Stimulated activated CD8-positive, alpha-beta memory T cell treated with anti-CD3 and anti-CD28 coated beads, Interleukin-15, amount 100 ng/mL, for 48 hours (primary cell): Measurements from ENCODE around the gene SLC6A19.

Experiments used
- DNase-seq, 2 donors: peaks; one replicate each; pipeline ENCODE4 v3.0.0-alpha.2; 2020; ENCODE audit warnings: low read depth in 2 of 2

SLC6A19 gene

DNA sequence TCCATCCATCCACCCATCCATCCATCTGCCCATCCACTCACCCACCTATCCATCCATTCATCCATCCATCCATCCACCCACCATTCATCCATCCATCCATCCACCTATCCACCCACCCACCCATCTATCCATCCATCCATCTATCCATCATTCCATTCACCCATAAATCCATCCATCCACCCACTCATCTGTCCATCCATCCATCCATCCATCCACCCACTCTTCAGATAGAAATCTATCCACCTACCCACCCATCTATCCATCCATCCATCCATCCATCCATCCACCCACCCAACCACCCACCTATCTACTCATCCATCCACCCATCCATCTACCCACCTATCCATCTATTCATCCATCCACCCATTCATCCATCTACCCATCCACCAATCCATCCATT lies 35.0 kb upstream of the SLC6A19 start:
- DNase-seq, result no peak

DNA sequence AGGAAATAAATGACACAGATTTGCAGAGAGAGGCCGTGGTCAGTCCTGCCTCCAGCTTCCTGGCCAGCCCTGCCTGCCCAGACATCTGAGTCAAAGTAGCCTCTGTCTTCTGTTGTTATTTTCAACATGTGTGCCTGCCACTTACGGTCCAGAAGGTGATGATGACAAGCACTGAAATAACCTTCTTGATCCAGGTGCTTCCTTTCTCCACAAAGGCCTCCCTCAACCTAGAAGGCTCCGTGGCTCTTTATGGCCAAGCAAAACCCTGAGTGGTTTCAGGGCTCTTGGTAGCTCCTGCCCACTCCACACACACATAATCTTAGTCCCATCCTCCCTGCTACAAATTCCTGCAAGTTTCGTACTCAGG lies 34.1 kb upstream of the SLC6A19 start:
- DNase-seq, result no peak

DNA sequence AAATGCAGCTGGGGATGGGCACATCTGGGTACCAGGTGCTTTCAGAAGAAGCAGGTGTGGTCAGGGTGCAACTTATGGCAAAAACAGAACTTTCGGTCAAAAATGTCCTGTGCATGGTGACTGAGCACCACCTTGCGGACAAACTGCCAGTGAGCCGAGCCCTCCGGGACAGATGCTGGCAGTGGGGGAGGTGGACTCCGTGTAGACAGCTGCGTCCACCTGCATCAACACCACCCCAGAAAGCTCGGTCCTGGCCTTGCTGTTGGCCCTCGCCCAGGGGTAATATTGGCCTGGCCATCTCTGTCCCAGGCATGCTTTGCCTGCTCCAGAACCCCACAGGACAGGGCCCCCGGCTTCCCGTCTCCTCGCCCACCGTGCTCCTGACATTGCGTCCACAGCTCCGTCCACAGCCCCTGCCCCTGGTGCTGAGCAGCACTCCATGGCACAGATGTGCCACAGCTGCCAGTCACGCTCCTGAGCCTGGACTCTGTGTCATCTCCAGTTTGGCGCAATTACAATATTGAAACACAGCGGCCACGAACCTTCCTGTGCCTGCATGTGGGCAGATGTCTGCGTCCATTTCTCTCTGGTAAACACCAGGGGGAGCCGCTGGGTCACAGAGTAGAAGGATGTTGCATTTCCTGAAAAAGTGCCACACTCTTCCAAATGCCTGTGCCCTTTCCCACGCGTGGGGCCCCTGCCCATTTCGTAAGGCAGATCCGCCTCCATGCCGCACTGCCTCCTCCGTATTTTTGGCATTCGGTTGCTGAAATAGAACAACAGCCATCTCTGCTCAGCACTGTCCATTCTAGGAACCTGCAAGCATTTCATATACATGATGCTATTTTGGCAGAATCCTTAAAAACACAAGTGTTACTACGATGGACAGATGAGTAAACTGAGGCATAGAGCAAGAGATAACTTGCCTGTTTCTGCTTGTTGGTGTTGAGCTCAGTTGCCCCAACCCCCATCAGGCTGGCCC lies 33.4 kb upstream of the SLC6A19 start:
- DNase-seq, result peak; percentile 15 to 25

DNA sequence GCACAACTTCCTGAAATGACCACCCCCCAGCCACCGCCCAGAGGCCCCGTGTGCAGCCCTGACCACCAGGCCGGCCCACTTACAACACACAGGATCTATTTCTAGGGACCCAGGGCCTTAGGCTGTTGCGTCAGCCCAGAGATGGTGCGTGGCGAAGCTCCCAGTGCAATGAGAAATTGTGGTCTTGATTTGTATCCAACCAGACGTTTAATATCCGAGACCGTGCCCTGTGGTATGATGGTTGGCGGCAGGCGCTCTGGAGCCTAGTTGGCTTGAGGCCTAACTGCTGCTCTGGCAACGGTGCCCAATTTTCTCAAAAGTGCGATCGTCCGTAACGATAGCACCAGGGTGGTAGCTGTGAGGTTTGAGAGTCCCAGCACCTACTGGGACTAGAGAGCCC lies 32.6 kb upstream of the SLC6A19 start:
- no peak for DNase-seq

DNA sequence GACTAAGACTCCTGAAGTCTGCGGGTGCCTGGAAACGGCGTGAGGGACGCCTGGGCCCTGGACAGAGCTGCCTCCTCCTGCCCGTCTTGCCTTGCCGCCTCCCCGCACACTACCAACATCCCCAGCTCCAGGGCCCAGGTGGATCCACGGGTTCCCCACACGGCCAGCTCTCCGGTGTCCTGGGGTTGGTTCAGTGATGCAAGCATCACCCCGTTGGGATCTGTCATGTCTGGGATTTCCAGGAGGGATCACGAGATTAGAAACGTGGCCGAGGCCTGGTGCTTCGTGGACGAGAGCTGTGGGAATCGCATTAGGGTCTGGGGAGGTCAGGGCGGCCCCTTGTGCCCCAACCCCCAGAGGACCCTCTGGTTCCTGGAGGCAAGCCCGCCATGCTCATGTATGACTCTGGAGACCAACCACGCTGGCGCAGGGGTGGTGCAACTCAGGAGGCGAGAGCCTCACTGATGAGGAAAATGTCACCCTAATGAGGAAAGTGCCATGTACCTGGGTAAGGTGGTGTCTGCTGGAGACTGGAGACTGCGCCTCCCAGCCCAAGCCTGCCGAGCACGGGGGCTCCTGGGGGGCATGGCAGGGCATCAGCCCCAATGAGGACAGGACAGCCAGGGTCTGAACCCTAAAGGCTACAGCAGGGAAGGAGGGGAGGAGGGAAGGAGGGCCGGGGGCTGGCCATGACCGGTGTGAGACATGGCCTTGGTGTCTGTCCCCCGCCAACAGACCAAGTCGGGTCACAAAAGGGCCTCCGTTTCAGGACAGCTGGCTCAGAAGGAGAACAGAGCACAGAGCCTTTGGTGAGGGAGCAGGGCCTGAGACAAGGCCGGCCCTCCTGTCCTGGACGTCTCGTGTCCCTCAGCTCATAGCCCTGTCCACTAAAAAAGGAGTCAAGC lies 31.9 kb upstream of the SLC6A19 start:
- DNase-seq, result no peak

DNA sequence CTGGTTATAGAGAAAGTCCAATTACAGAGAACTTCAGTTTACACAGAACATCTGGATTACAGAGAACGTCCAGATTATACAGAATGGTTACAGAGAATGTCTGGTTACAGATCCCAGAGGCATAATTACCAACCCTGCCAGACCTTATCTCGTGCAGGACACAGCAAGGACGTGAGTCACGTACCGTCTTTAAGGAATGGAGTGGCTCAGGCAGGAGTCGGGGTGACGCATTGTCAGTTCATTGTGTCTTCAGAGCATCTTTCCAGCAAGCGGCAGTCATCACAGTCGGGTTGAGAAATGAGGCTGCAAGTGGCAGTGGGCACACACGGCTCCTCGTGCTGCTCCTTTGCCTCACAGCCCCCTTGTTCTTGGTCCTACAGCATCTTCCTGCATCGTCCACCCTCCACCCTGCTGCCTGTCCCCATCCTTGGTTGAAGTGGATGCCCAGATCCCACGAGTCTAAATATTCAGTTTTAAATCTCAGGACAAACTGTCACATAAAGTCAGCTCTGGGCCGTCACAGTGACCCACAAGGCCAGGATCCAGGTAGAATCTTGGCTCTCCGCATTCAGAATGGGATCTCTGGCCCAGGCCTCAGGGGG lies 30.0 kb upstream of the SLC6A19 start:
- DNase-seq, result no peak

DNA sequence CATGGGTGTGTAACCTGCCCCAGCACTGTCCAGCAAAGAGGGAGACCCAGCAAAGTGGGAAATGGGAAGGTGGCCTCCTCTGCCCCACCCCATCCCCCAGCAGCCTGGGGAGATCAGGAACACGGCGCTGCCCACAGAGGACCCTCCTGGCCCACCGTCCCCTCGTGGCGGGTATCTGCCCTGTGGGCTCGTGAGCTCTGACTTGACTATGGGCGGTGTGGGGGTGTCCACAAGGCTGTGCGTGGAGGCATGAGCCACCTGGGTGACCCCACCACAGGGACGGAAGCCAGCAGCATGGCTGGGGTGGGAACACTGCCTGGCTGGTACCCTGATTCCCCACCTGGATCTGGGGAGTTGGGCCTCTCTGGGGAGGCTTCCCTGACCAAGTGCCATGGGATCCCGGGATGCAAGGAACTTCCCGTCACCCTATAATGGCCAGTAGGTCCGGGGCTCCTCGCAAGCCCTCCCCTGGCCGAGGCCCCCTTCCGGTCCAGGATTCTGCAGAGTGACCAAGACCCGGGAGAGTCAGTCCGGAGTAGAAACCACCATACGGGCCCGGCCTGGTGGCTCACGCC lies 29.3 kb upstream of the SLC6A19 start:
- DNase-seq, result no peak

DNA sequence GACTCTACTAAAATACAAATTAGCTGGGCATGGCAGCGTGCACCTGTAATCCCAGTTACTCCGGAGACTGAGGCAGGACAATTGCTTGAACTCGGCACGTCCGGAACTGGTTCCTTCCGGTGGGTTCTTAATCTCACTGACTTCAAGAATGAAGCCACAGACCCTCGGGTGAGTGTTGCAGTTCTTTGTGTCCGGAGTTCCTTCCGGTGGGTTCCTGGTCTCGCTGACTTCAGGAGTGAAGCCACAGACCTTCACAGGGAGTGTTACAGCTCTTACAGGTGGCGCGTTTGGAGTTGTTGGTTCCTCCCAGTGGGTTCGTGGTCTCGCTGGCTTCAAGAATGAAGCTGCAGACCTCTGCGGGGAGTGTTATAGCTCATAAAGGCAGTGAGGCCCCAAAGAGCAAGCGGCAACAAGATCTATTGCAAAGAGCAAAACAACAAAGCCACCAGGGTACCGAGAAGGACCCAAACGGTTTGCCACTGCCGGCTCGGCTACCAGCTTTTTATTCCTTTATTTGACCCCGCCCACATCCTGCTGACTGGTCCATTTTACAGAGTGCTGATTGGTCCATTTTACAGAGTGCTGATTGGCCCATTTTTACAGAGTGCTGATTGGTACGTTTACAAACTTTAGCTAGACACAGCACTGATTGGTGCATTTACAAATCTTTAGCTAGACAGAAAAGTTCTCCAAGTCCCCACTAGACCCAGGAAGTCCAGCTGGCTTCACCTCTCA lies 28.6 kb upstream of the SLC6A19 start:
- peak; percentile 21 to 27 for DNase-seq

DNA sequence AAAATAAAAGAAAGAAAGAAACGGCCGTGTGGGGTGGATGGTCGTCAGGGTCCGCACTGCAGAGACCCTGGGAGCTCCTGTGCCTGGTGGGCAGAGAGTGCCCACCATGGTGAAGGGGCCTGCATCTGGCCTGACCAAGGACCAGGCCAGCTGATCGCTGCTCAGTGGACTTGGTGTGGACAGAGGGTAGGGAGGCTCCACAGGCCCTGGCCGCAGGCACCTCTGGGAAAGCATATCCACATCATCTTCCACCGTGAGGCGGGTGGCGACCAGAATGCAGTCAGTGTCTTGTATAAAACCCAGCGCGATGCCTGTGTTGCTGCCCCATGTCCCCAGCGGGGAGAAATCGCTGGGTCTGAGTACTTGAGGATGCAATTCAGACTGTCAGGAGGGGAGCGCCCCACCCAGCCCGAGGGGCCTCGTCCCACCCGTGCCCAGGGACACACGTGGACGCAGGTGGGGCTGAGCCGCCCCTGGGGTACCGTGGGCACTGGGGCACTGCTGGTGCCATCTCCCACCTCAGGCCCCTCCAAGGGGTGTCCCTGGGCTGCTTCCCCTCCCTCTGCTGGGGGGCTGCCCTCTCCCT lies 27.8 kb upstream of the SLC6A19 start:
- no peak for DNase-seq

DNA sequence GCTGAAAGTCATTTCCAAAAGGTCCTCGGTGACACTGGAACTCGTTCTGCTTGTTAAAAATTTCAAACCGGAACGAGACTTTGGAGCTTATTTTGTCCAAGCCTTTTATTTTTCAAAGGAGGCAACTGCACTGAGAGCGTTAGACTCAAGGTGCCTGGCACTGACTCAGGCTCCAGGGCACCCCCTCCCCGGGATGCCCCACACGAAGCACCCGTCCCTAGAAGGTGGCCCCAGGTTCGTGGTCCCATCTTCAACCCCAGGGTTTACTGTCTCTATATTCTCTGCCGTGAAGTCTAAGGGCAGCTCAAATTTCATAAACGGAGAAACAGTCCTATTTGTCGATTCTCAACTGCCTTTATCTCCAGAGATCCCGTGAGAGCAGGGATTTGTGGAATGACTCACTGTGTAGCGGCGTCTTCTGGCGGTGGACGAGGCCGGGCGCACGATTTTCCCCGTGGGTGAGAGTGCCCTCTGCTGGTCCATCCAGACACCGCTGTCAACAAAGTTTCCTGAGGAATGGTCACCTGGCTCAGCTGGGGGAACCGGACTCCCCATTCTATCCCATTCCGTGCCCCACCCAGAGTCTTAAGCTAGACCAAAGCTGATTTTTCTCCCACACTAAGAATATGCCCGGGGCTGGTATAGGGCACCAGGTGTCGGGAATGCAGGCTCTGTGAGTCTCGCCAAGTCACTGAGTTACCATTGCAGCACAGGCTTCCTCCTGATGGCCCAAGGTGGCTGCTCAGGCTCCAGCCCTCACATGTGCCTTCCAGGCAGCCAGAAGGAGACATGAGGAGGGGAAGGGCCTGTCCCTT lies 27.1 kb upstream of the SLC6A19 start:
- DNase-seq, result peak in 1 of 2 donors; percentile 18

DNA sequence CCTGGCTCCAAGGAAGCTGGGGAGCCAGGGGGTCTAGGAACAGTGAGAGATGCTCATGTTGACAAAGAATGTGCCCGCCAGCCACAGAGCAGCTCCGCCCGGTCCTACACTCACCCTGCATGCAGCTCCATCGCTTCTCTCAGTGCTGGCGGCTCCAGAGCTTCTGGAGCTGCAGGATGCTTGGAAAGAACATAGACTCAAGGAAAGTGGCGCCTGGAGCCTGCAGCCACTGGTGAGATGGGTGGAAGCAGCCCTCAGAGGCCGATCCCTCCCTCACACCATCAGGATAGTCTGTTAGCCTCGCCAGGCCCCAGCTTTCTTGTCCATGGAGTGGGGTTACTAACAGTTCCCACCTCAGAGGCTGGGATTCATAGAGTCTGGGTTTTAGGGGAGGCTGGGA lies 26.4 kb upstream of the SLC6A19 start:
- DNase-seq, result no peak

DNA sequence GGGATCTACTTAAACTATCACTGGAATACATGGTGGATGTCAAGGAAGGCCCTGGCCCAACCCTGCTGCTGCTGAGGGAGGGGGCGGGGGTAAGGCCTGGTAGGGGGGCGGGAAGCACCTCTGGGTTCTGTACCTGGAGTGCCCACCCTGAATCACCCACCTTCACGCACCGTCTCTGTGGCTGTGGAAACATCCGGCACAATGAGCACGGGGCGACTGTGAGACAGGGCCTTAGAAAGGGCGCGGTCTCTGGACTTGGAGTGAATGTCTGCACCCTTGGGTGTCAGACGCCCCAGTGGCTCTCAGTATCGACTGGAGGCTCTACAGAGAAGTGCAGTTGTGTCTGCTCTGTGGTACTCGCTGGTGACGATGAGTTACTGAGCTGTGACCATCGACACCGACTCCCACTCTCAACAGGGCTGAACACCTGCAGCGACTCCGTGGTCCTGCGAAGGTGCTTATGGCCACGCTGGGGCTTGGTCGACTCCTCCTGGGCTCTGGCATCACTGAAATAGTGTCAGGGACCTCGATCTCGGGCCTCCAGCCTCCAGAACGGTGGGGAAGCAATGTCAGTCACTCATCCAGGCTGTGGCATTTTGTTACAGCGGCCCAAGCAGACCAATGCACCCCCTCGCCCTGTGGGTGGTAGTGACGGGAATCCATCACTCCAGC lies 25.5 kb upstream of the SLC6A19 start:
- DNase-seq, result no peak

DNA sequence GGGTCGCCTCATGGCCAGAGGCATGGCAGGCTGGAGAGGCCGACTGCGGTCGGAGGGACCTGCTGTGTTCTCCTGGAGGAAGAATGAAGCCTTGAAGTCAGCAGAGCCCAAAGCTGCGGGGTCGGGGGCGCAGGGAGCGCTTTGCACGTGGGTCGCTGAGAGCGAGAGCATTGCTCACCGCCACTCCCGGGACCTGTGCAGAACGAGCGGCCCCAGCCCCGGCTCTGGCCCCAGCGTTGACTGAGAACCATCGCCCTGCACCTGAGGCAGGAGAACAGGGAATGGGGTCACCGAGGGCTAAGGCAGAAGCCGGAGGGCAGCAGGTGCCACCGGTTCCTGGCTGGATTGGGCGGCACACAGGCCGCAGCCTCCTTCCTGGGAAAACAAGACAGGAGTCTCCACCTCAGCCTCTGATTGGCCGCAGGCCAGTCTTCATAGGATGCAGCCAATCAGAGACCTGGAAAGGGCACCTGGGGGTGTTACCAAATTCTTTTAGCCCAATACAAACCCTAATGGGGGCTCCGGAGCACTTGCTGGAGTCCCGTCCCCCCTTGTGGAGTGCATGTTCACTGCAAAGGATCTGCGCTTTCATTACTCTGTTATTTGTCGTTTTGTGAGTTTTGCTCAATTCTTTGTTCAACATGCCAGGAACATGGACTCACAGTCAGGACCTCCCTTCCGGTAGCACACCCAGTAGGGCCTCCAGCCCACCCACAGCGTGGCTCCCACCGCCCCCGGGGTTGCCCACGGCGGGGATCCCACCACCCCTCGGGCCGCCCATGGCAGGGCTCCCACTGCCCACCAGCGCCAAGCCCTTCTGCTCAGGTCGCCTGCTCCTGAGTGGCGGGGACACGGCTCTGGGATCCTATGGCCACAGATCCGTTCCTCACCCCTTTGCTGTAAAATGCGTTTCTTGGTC lies 24.7 kb upstream of the SLC6A19 start:
- DNase-seq, result no peak

DNA sequence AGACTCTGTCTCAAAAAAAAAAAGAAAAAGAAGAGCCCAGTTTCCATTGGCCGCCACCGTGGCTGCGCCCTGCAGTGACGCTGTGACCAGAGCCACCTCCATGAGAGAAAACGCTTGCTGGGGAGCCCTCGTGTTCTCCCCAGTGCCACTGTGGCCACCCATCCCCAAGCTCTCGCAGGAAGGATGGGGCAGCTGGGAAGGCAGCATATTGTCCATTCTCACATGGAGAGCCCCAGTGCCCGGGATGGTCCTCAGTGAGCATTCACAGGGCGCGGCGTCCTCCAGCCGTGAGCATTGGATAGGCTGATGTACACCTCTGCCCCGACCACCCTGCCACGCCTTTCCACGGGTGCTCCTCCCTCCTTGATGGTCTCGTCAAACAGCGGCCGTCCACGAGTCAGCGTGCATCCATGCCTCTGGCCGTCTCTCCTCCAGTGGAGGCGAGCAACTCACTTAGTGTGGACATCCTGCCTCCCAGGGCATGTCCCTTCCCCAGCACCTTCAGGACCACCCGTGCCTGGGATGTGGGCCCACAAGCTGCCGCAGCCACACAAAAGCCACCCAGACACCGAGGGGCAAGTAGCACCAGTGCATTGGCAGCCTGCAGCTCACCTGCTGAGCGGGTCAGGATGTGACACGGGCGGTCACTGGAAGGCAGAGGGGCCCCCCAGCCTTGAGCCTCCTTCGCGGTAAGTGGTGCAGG lies 23.4 kb upstream of the SLC6A19 start:
- DNase-seq, result no peak

DNA sequence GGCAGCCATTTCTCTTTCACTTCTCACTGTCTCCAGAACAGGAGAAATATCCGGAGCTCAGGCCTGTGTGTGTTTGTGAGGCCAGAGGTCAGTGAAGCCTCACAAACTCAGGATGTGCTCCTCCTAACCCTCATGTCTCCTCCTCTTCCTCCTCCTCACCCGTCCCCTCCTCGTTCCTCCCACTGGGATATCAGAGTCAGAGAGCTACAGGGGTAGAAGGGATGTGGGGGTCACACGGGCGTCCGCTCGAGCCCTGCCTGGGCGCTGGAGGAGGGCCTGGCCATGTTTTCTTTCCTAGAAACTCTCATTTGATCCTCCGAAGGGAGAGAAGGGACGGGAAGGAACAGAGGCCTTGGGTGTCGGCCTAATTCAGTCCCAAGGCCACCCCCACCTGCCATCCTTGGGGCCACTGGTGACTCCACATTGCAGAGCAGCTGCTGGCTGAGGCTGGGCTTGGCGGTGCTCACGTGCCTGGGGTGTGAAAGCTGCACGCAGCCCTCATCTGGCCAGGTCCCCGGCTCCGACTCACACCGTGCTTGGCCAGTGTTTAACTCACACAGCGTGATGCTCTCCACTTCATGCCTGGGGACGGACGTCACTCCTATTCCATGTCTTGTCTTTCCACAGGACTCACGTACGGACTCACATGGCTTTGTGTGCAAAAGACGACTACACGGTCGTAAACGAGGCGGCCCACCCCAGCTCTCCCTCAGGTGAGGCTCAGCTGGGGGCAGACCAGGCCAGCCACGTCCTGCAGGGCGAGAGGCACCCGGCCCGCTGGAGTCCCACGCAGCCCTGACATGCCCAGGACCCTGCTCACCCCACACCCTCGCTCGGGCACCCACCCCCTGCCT lies 22.6 kb upstream of the SLC6A19 start:
- no peak for DNase-seq

DNA sequence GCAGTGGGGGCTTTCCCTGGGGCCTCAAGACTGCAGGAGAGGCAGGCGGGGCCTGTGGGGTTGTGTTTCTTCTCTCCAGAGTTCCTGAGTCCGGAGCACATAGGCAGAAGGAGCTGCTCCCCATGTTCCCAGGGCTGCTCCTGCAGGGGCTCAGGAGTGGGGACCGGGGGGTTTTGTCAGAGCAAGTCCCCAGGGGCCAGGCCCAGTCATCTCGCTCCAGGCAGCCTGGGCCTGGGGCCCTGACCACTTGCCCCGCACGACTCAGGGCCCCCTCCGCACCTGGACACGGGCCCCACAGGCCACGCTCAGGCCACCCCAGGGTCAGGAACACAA lies 22.0 kb upstream of the SLC6A19 start:
- no peak for DNase-seq

DNA sequence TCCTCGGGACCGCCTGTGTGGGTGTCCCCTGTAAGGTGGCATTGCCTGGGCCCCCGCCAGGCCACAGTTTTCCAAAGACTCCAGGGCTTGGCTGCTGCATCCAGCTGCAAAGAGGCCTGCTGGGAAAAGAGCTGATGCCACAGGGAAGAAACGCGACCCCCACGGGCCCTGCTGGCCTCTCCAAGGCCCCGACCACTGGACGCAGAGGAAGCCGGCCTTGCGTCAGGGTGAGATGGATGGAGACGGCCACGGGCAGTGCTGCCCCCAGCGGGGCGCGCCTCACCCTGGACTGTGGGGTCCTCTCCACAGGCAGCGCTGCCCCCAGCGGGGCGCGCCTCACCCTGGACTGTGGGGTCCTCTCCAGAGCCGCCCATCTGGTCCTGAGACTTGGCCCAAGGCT lies 21.3 kb upstream of the SLC6A19 start:
- no peak for DNase-seq
